LNCaP clone FGC (cell line): ENCODE results near the gene LARGE2.

ENCODE experiments used
- DNase-seq: peaks from one replicate; pipeline ENCODE4 v3.0.0-alpha.2; 2011; ENCODE audit warnings: low read depth
- H3K4me3 ChIP-seq: 2 replicates; pipeline ENCODE4 v1.5.1; 2011; ENCODE audit warnings: mild to moderate bottlenecking, low read depth, low read length, control low read depth
- CTCF ChIP-seq: IDR thresholded peaks from 2 replicates; pipeline ENCODE4 v1.5.1; 2012; ENCODE audit warnings: mild to moderate bottlenecking; ENCODE audit not compliant: control insufficient read depth, insufficient read depth; ENCODE audit errors: extremely low read depth

Gene LARGE2

GRCh38 chr11:45948356-45948755, 25.9 kb downstream of the LARGE2 start:
- TF ChIP-seq CTCF, result no peak
- H3K4me3 ChIP-seq, result no peak overlapping the region
- no peak for DNase-seq

GRCh38 chr11:45949992-45950407, 27.5 kb downstream of the LARGE2 start:
- H3K4me3 ChIP-seq, result no peak overlapping the region
- no peak for TF ChIP-seq CTCF
- DNase-seq, result no peak

- no peak for DNase-seq
- H3K4me3 ChIP-seq, result no peak overlapping the region
- TF ChIP-seq CTCF, result no peak
Measured at GRCh38 chr11:45959851-45960250, 37.4 kb downstream of the LARGE2 start.

GRCh38 chr11:45960387-45961095, 38.1 kb downstream of the LARGE2 start:
- no peak for TF ChIP-seq CTCF
- DNase-seq, result no peak
- no peak overlapping the region for H3K4me3 ChIP-seq

- no peak for DNase-seq
- TF ChIP-seq CTCF, result no peak
- no peak overlapping the region for H3K4me3 ChIP-seq
Measured at GRCh38 chr11:45961751-45962240, 39.3 kb downstream of the LARGE2 start.

- no peak overlapping the region for H3K4me3 ChIP-seq
- peak; percentile 91 for TF ChIP-seq CTCF
- peak; percentile 31 for DNase-seq
Measured at GRCh38 chr11:45964911-45965389, 42.5 kb downstream of the LARGE2 start.

- no peak overlapping the region for H3K4me3 ChIP-seq
- DNase-seq, result no peak
Measured at GRCh38 chr11:45967506-45967905, 45.0 kb downstream of the LARGE2 start.

More at GRCh38 chr11:45967506-45967905, 45.0 kb downstream of the LARGE2 start:
- no peak for TF ChIP-seq CTCF
